ENCODE measurements around the gene EVA1A. TPM values are rescaled to one million over a fixed set of nuclear protein-coding genes. Genes with fewer than 3 reads are reported as not detected.

Gene EVA1A
- total RNA-seq, 1 experiment from 2014 or later: 0.68 TPM

DNA sequence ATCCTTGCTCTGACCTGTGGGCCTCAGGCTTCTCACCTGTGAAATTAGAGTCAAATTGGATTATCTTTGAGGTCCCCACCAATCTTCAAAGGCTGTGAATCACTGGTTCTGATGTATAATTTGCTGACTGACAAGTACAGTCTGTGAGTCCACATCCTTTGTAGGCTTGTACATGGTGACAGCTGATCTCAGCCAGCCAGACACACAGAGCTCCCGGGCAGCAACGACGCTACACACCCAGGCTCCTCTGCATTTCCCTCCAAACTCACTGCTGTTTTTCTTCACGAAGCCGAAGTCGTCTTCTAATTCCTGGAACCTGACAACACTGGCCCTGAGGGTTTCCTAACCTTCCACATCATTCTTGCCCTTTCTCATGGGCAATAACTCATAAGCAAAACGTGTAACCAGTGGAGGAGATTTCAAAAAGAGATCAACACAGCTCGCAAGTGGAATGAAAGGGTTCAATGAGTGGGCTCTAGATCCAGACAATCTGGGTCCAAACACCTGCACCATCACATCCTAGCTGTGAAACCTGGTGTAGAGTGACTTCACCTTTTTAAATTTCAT lies 37.9 kb upstream of the EVA1A start:
- H3K14ac ChIP-seq (ENCODE audit: insufficient read depth, low read length): no peak overlapping the region
- Mint-ChIP-seq H3K9me3 (no peaks in the 10 kb centered on the region), H3K27me3 (ENCODE audit: low read depth) (no peaks in the 10 kb centered on the region), H3K4me3 (no peak overlapping the region), H3K27ac (no peak overlapping the region), H3K36me3 (ENCODE audit: insufficient read depth in 1 of 3, low read depth in 3 of 3) (no peaks in the 10 kb centered on the region; a peak in 2 of 7 replicates), H3K4me1 (no peaks in the 10 kb centered on the region)
- TF ChIP-seq, protein P1, sequence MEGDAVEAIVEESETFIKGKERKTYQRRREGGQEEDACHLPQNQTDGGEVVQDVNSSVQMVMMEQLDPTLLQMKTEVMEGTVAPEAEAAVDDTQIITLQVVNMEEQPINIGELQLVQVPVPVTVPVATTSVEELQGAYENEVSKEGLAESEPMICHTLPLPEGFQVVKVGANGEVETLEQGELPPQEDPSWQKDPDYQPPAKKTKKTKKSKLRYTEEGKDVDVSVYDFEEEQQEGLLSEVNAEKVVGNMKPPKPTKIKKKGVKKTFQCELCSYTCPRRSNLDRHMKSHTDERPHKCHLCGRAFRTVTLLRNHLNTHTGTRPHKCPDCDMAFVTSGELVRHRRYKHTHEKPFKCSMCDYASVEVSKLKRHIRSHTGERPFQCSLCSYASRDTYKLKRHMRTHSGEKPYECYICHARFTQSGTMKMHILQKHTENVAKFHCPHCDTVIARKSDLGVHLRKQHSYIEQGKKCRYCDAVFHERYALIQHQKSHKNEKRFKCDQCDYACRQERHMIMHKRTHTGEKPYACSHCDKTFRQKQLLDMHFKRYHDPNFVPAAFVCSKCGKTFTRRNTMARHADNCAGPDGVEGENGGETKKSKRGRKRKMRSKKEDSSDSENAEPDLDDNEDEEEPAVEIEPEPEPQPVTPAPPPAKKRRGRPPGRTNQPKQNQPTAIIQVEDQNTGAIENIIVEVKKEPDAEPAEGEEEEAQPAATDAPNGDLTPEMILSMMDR (conservative IDR thresholded peaks at IDR 0.05): no peak
- H3K56ac ChIP-seq (ENCODE audit: insufficient read length, low read depth, low read length): no peak overlapping the region
- no peaks in the 10 kb centered on the region for H3K79me1 ChIP-seq (ENCODE audit: insufficient read depth, low read depth, low read length, poor library complexity, severe bottlenecking)
- no peaks in the 10 kb centered on the region for H3K27me3 ChIP-seq (ENCODE audit: insufficient read depth, low read length)
- no peak overlapping the region for H2BK20ac ChIP-seq (ENCODE audit: low read depth, low read length, poor library complexity, severe bottlenecking)
- no peak overlapping the region for H3K4ac ChIP-seq (ENCODE audit: low read depth, low read length)
- H3K18ac ChIP-seq (ENCODE audit: insufficient read length, low read depth, low read length): no peak overlapping the region
- H2BK5ac ChIP-seq (ENCODE audit: insufficient read length, low read length): no peak overlapping the region
- H4K20me1 ChIP-seq (ENCODE audit: control insufficient read depth, insufficient read depth, insufficient read length): no peaks in the 10 kb centered on the region
- H4K91ac ChIP-seq (ENCODE audit: insufficient read length, low read depth, low read length): no peak overlapping the region
- H3K4me2 ChIP-seq (ENCODE audit: insufficient read depth, insufficient read length, low read length): no peak overlapping the region
- H3K4me1 ChIP-seq (ENCODE audit: insufficient read depth, low read length): no peaks in the 10 kb centered on the region
- no peak overlapping the region for H2AFZ ChIP-seq (ENCODE audit: low read length)
- H3K23me2 ChIP-seq (ENCODE audit: insufficient read length, low read depth, low read length, poor library complexity, severe bottlenecking): peaks cover 3% of the 10 kb centered on the region
- H2BK12ac ChIP-seq (ENCODE audit: insufficient read length, low read depth, low read length): no peak overlapping the region
- H3K79me2 ChIP-seq (ENCODE audit: insufficient read depth, low read length): no peaks in the 10 kb centered on the region
- WGBS (ENCODE audit: extremely low coverage, insufficient read length, low lambda C conversion rate): no CpG with 5 or more reads among the region's 8 CpGs
- H3K9me3 ChIP-seq (ENCODE audit: control insufficient read depth, low read depth, low read length): no peaks in the 10 kb centered on the region
- no peak overlapping the region for H3T11ph ChIP-seq (ENCODE audit: low read length)
- no peak overlapping the region for H3K9ac ChIP-seq (ENCODE audit: extremely low read depth, insufficient read length, low read length)
- H2BK15ac ChIP-seq (ENCODE audit: low read depth, low read length): no peak overlapping the region
- no peak overlapping the region for H3K27ac ChIP-seq (ENCODE audit: insufficient read length, low read depth, low read length)
- no peak overlapping the region for H4K8ac ChIP-seq (replicated peaks; ENCODE audit: insufficient read length, low read depth, low read length)
- DNase-seq: no peak
- no peak overlapping the region for H4K5ac ChIP-seq (ENCODE audit: insufficient read length, low read depth, low read length)
- no peak overlapping the region for H3K23ac ChIP-seq (ENCODE audit: insufficient read length, low read depth, low read length)
- H2BK120ac ChIP-seq (ENCODE audit: low read depth, low read length, poor library complexity, severe bottlenecking): no peak overlapping the region
- no peak overlapping the region for H2AK5ac ChIP-seq (ENCODE audit: insufficient read length, low read length)

Measured in H9 (cell line).